Dedifferentiated amniotic fluid mesenchymal stem cell (primary cell): Measurements from ENCODE around the gene FBXL3.
"Not testable (repeated sequence)": the region's sequence is repeated elsewhere in the genome, so short reads cannot be mapped to it uniquely, and the experiment has no call there.

Experiments
- DNase-seq: peaks from one replicate; pipeline ENCODE4 v3.0.0-alpha.2; 2016; ENCODE audit errors: extremely low spot score

The FBXL3 gene

DNA sequence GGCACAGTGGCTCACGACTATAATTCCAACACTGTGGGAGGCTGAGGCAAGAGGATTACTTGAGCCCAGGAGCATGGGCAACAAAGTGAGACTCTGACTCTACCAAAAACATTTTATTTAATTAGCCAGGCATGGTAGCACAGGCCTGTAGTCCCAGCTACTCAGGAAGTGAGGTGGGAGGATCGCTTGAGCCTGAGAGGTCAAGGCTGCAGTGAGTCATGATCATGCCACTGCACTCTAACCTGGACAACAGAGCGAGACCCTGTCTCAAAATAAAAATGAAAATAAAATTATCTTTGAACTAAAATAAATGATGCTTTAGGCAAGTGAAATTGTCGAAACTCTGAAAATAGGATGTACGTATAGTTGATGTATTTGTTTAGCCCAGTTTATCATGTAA, 43.3 kb downstream of the FBXL3 start:
- DNase-seq, result no peak

DNA sequence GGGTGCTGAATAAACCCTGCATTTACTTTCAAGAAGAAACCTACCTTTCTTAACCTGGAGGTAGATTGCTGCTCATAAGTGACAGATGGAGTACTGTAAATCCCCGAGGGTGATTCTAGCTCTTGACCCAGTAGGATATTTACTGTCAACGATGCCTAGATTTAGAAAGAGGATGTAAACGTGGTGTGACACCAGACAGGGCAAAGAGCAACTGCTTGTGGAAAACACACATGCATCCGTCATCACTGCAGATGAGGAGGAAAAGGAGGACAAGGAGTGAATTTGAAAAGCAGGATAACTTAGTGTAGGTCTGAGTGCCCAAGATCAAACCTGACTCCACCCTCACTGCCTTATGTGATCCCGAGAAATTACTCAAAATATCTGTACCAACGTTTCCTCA, 44.9 kb downstream of the FBXL3 start:
- DNase-seq, result no peak

DNA sequence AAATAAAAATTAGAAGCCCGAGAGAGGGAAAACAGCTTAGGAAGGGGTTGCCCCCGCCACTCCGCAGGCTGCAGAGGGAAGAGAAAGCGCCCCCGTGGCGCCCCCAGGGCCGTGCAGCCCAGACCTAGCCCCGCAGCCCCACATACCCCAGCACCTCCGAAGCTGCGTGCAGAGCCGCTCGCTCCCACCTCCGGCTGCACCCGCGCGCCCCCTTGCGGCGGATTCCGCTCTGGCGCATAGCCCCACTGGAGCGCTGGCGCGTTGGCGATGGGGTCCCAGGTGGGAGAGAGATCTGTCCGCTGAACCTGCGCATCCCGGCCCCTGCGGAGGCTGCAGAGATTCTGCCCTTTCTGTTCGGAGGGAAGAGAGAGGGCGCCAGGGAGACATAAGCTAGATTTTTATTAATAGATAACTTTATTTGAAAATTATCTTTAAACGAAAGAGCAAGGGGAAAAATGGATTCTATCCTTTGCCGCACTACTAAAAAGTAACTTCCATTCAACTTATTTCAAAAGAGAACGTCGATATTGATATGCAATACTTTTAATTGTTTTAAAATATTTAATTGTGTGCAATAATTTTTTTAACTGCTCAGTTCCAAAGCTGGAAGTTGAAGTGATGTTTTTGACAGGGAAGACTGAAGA, 46.8 kb downstream of the FBXL3 start:
- DNase-seq, result peak; percentile 31

DNA sequence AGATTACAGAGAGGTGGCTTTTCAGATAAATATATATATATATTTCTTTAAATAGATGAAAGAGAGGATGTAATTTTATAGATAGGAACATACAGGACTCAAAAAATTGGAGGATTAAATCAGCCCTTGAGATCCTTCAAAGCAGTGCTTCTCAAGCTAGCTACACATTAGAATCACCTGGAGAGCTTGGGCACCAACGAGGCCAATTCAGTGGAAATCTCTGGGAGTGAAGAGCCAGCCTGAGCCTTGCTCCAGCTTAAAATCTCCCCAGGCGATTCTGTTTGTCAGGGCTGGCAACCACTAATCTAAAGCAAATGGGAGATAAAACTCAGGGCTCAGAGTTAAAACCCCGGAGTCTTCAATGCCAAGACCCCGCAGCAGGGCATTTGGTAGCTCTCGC, 50.0 kb downstream of the FBXL3 start:
- DNase-seq, result no peak

DNA sequence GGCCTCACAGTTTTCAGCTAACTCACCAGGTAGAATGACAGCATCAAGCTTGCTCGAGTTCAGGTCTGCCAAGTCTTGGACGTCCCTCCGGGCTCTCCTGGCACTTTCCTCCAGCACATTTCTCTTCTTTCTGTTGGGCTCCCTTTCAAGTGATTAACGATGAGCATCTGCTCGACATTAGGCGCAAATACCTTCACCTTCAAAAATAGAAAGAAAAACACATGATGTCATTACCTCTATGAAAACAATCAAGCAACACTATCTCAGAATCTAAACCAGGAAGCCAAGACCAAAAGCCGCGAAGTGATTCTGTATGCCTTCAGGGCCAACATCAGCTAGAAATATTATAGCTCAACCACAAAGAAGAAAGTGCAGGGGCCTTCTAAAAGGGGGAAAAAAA, 50.5 kb downstream of the FBXL3 start:
- DNase-seq, result no peak

DNA sequence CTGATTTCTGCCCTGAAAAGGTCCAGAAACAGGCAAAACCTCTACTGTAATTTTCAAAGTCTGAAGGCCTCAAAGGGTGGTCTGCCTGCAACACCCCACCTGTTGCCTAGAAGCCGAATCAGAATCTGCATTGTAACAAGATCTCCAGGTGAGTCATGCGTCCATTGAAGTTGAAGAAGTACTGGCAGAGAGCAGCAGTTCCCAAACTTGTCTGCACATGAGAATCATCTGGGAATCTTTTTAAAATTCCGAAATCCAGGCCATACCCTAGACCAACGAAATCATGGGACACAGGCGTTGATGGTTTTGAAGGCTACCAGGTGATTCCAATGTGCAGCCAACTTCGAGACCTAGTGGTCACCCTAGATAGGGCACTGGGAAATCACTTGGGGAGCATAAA, 51.1 kb downstream of the FBXL3 start:
- no peak for DNase-seq

DNA sequence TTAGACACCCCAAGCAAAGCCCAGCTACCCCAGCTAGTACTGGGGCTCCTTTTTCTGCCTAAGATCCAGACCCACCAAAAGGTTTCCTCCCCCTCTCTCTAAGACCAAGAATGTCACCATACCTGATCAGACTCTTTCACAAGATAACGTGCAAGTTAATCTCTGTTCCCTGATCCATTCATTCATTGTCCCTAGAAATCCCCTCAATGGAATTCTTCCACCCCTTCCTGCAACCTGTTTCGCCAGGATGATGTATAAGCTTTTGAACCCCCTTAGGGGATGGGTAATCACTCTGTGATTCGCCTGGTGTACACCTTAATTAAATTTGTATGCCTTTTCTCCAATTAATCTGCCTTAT, 52.4 kb downstream of the FBXL3 start:
- no peak for DNase-seq

DNA sequence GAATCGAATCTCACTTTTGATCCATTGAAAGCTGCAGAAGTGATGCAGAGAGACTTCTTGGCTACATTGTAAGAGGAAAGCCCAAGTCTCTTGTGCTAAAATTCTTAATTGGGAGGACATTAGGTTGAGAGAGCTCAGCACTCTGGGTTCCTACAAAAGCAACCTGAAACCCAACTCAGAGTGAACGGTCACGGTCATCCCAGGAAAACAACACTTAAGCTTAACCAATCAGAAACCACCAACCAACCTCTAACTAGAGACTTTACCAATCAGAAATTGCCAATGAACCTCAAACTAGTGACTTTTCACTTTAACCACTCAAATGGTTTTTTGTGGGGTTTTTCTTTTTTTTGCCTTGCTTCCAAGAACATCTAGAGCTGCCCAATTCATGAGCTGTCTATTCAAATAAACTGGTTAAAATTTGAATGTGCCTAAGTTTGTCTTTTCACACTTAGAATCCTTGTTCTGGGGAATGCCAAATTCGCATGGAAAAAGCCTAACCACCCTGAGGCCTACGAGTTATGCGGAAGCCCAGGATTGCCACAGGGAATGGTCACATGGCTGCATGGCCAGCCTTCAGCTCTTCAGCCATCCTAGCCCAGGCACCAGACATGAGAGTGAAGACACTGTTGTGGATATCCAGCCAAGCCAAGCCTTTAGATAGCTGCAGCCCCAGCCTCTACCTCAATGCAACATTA, 52.9 kb downstream of the FBXL3 start:
- DNase-seq, result no peak

DNA sequence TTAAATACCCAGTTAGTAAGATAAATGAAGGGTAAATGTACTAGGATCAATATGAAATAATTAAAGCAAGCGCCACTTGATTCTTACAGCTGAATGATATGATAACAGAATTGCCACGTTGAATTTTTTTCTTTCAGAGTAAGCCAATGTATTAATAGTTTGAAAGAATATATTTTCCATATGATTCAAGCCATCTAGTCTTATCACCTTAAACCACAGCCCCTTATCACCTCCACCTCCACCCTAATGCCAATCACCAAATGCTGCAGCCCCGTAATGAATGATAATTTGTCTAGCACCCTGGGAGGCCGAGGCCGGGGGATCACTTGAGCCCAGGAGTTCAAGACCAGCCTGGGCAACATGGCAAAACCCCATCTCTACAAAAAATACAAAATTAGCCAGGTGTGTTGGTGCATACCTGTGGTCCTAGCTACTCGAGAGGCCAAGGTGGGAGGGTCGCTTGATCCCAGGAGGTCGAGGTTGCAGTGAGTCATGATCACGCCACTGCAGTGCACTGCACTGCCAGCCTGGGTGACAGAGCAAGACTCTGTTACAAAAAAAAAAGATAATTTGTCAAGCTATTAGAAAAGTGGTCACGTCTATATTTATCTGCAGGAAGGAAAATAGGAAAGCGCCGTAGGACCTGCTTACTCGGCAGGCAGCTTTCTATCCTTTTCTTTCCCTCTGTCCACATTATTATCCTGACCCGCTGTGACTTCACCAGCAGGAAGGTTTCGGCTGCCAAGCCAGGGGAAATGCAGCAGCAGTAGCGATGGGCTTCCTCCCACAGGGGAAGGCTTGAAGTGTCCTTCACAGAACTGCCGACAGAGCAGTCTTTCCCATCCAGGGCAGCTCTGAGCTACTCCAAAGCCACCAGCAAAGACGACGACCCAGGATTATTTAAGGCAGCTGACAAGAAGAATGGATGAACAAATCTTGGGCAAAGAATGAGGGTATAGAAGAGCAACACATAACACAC, 54.8 kb downstream of the FBXL3 start:
- no peak for DNase-seq

DNA sequence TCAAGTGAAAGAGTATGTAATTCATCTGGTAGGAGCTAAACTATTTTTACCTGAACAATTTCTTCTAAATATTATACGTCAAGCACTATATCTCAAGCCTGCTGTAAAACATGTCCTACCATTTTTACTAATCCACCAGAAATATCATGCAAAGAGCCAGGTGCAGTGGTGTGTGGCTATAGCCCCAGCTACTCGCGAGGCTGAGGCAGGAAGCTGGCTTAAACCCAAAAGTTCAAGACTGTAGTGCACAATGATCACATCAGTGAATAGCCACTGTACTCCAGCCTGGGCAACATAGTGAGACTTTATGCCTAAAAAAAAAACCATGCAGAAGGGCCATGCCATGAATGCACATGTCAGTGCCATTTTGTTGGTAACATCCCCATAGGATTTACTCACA, 55.7 kb downstream of the FBXL3 start:
- DNase-seq, result no peak

DNA sequence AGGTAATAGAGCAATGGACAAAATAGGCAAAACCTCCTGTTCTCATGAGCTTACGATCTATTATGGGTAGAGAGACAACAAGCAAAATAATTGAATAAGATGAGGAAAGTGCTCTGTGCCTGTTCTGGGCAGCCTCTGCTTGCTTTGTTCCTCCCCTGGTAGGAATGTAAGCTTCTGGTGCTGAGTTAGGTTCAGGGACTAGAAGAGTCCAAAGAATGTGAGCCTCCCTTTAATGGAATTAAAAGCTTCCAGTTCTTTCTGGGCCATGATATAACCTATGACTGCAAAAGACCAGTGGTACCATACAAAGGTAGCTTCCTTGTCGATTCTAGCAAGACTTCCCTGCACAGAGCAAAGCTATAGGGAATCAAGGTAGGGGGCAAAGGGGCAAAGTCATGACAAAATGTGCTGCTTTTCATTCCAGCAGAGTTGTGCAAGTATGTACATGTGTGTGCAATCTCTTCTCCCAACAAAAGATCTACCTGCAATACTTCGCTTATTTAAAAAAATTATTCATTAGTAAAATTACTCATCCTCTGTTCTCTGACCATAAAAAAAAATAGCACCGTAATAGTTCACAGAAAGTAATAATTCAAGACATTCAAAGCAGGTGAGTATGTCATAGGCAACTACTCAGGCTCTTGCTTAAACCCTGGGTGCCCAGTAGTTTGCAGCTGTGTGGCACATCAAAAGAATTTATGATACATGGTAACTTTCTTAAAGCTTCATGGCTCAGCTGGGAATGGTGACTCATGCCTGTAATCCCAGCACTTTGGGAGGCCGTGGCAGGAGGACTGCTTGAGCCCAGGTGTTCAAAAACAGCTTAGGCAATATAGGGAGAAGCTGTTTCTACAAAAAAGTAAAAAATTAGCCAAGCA, 57.2 kb downstream of the FBXL3 start:
- no peak for DNase-seq

DNA sequence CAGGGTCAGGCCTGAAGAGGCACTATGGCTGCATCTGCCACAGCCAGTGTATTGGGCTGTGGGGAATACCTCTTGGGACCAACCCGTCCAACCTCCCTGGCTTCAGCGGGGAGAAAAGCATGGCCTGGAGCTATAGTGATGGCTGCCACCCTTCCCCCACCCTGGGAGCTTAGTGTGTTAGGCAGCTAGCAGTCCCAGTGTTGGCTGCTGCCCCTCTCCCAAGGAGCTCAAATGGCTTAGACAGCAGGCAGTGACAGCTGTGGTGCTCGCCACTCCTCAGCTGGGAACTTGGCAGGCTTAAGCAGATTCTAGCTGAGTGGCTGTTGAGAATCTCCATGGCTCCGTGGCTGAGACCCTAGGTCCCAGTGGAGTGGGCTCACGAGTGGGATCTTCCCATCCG, 58.9 kb downstream of the FBXL3 start:
- no peak for DNase-seq

DNA sequence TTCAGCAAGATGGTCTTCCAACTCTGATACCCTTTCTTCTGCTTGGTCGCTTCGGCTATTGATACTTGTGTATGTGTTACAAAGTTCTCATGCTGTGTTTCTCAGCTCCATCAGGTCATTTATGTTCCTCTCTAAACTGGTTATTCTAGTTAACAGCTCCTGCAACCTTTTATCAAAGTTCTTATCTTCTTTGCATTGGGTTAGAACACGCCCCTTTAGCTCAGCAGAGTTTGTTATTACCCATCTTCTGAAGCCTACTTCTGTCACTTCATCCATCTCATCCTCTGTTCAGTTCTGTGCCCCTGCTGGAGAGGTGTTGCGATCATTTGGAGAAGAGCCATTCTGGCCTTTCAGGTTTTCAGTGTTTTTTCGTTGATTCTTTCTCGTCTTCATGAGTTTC, 59.9 kb downstream of the FBXL3 start:
- DNase-seq, result no peak

DNA sequence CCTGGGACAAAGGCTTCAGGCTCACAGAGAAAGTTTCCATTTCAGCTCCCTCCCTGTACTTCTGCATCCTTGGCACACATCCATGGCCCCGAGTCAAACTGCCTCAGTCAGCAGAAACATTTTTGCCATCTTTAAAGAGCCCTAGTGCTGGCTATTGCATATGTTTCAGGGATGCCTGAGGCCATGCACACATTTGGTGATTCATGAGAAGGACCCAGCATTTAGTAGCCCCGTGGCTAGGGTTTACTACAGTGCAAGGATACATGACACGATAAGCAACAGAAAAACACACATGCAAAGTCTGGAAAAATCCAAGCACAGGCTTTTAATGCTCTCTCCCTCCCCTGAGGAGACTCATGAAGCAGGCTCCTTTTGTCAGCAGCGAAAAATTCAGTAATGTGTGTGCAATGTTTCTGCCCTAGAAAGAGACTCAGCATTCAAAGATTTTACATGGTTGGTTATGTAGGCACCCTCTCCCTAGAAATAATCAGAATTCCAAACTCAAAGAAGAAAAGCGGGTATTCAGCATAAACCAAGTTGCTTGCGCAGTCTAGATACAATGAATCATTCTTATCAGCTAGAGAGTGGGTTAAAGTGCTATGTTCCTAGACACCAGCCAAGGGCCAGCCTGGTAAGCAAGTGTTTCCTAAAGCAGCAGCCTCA, 61.1 kb downstream of the FBXL3 start:
- DNase-seq, result peak; percentile 83

DNA sequence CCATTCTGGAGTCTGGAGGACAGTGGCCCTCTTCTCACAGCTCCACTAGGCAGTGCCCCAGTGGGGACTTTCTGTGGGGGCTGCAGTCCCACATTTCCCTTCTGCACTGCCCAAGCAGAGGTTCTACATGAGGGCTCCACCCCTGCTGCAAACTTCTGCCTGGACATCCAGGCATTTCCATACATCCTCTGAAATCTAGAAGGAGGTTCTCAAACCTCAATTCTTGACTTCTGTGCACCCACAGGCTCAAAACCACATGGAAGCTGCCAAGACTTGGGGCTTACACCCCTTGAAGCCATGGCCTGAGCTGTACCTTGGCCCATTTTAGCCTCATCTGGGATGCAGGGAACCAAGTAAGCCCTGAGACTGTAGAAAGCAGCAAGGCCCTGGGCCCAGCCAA, 67.2 kb downstream of the FBXL3 start:
- DNase-seq, result not testable (repeated sequence)

DNA sequence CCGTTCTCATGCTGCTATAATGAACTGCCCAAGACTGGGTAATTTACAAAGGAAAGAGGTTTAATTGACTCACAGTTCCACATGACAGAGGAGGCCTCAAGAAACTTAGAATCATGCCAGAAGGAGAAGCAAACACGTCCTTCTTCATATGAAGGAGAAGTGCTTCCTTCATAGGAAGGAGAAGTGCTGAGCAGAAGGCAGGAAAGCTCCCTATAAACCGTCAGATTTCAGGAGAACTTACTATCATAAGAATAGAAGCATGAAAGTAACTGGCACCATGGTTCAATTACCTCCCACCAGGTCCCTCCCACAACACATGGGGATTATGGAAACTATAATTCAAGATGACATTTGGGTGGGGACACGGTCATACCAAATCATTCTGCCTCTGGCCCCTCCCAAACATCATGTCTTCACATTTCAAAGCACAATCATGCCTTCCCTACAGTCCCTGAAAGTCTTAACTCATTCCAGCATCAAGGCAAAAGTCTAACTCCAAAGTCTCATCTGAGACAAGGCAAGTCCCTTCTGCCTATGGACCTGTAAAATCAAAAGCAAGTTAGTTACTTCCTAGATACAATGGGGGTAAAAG, 68.0 kb downstream of the FBXL3 start:
- DNase-seq, result no peak

DNA sequence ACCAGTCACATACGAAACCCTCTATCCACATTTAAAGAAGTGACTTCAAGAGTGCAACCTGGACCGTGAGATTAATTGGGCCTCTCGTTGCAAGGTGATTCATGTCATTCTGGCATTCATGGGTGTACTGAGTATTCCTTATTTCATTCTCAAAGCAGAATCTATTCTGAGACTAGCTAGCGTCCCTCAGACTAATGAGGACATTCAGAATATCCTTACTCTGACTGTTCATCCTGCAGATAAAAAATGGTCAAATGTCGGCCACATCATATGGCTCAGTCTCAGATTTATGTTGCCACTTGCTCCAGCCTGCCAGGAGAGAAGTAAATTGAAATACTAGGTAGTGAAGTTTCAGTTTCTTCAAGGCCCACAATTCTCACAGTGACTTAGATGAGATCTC, 71.3 kb downstream of the FBXL3 start:
- DNase-seq, result no peak
